ENCODE measurements around the gene KIRREL1.

Gene KIRREL1

DNA sequence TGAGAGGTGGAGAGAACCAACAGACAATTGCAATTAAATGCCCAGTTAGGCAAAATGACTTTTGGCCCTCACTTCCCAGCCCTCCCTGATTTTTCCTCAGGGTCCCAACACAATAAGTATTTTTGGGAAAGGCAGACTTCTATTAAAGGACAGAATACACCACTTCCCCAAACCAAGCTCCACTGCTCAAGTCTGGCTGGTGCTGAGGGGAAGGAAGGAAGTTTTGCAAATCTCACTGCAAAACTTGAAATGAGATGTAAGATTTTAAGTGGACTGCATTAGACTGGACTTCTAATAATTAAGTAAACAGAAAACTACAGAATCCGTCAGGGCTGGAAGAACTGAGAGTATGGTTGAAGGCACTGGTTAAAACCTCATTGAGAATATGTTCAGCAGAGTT lies 155.0 kb downstream of the KIRREL1 start:
- peak in 1 of 42 donors; percentile 9 for DNase-seq
- intact Hi-C loops (cut with DNase I), result no loop called here

DNA sequence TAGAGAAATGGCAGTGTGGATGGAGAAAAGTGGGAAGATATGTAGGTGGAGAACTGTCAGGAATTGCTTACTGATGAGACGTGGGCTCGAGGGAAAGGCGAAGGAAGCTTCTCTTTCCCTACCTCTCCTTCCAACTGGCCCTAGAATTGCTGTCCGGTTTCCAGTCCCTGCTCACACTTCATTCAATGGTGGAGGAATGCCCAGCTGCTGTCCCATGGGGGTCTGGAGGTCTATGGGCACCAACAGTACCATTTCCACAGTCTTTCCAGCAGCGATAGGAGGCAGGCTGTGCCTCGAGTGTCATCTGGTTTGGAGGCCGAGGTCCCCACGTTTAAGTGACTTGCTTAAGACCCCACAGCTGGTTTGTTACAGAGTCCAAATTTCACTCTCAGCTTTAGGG lies 155.7 kb downstream of the KIRREL1 start:
- intact Hi-C loops (cut with DNase I), result no loop called here
- peak in 8 of 42 donors; percentile 7 to 52 (median 25) for DNase-seq
